ENCODE data around the gene IFNG-AS1. TPM values are rescaled to one million over a fixed set of nuclear protein-coding genes. Genes with fewer than 3 reads are reported as not detected.

IFNG-AS1 gene
- total RNA-seq, 1 donor, result under 0.01 TPM

- H3K79me2 ChIP-seq (ENCODE audit: insufficient read depth, low read length), result no peaks in the 10 kb centered on the region
- no peak for TF ChIP-seq CTCF (IDR thresholded peaks at IDR 0.05; ENCODE audit: extremely low read depth, low read depth, low read length)
- H3K27me3 ChIP-seq (ENCODE audit: insufficient read depth, low read length), result no peaks in the 10 kb centered on the region
- H2AFZ ChIP-seq (ENCODE audit: low read length), result no peak overlapping the region
- H3K4me3 ChIP-seq (ENCODE audit: insufficient read depth, low read length), result no peak overlapping the region
- no peak for DNase-seq (ENCODE audit: insufficient read length, low spot score, missing footprints)
- no peak overlapping the region for H3K4me2 ChIP-seq (ENCODE audit: insufficient read depth, low read length)
- no peaks in the 10 kb centered on the region for H4K20me1 ChIP-seq (ENCODE audit: insufficient read depth, low read length)
- H3K4me1 ChIP-seq (ENCODE audit: insufficient read depth, low read length), result no peaks in the 10 kb centered on the region
- no peaks in the 10 kb centered on the region for H3K36me3 ChIP-seq (ENCODE audit: insufficient read depth, low read length)
- H3K9me3 ChIP-seq (ENCODE audit: low read depth, low read length), result no peaks in the 10 kb centered on the region
- no peak overlapping the region for H3K27ac ChIP-seq (ENCODE audit: low read depth, low read length)
Observed at GRCh38 chr12:68003777-68004176, 14.5 kb downstream of the IFNG-AS1 start.

GRCh38 chr12:68007033-68007432 is 17.8 kb downstream of the IFNG-AS1 start:
- peak; percentile 39 for DNase-seq (ENCODE audit: insufficient read length, low spot score, missing footprints)
- TF ChIP-seq CTCF (IDR thresholded peaks at IDR 0.05; ENCODE audit: extremely low read depth, low read depth, low read length), result no peak
- no peak overlapping the region for H2AFZ ChIP-seq (ENCODE audit: low read length)

GRCh38 chr12:68007466-68007865 is 18.2 kb downstream of the IFNG-AS1 start:
- no peaks in the 10 kb centered on the region for H3K27me3 ChIP-seq (ENCODE audit: insufficient read depth, low read length)
- no peaks in the 10 kb centered on the region for H3K36me3 ChIP-seq (ENCODE audit: insufficient read depth, low read length)
- H4K20me1 ChIP-seq (ENCODE audit: insufficient read depth, low read length), result no peaks in the 10 kb centered on the region
- H3K9me3 ChIP-seq (ENCODE audit: low read depth, low read length), result no peaks in the 10 kb centered on the region
- TF ChIP-seq CTCF (IDR thresholded peaks at IDR 0.05; ENCODE audit: extremely low read depth, low read depth, low read length), result no peak
- no peak overlapping the region for H3K4me2 ChIP-seq (ENCODE audit: insufficient read depth, low read length)
- H3K27ac ChIP-seq (ENCODE audit: low read depth, low read length), result no peak overlapping the region
- no peak for DNase-seq (ENCODE audit: insufficient read length, low spot score, missing footprints)
- H3K4me3 ChIP-seq (ENCODE audit: insufficient read depth, low read length), result no peak overlapping the region
- H3K4me1 ChIP-seq (ENCODE audit: insufficient read depth, low read length), result no peaks in the 10 kb centered on the region
- H3K79me2 ChIP-seq (ENCODE audit: insufficient read depth, low read length), result no peaks in the 10 kb centered on the region
- no peak overlapping the region for H2AFZ ChIP-seq (ENCODE audit: low read length)

More at GRCh38 chr12:68007033-68007432, 17.8 kb downstream of the IFNG-AS1 start:
- Histone ChIP-seq H4K20me1 (ENCODE audit: insufficient read depth, low read length) (no peaks in the 10 kb centered on the region), H3K4me3 (ENCODE audit: insufficient read depth, low read length) (no peak overlapping the region), H3K4me2 (ENCODE audit: insufficient read depth, low read length) (no peak overlapping the region), H3K79me2 (ENCODE audit: insufficient read depth, low read length) (no peaks in the 10 kb centered on the region), H3K36me3 (ENCODE audit: insufficient read depth, low read length) (no peaks in the 10 kb centered on the region), H3K27me3 (ENCODE audit: insufficient read depth, low read length) (no peaks in the 10 kb centered on the region), H3K4me1 (ENCODE audit: insufficient read depth, low read length) (no peaks in the 10 kb centered on the region), H3K9me3 (ENCODE audit: low read depth, low read length) (no peaks in the 10 kb centered on the region), H3K27ac (ENCODE audit: low read depth, low read length) (no peak overlapping the region)

- Histone ChIP-seq H3K9me3 (ENCODE audit: low read depth, low read length) (no peaks in the 10 kb centered on the region), H3K27ac (ENCODE audit: low read depth, low read length) (no peak overlapping the region), H3K79me2 (ENCODE audit: insufficient read depth, low read length) (no peaks in the 10 kb centered on the region), H3K4me1 (ENCODE audit: insufficient read depth, low read length) (no peaks in the 10 kb centered on the region), H3K4me3 (ENCODE audit: insufficient read depth, low read length) (no peak overlapping the region), H3K4me2 (ENCODE audit: insufficient read depth, low read length) (no peak overlapping the region), H3K36me3 (ENCODE audit: insufficient read depth, low read length) (no peaks in the 10 kb centered on the region), H2AFZ (ENCODE audit: low read length) (no peak overlapping the region), H3K27me3 (ENCODE audit: insufficient read depth, low read length) (no peaks in the 10 kb centered on the region), H4K20me1 (ENCODE audit: insufficient read depth, low read length) (no peaks in the 10 kb centered on the region)
- no peak for TF ChIP-seq CTCF (IDR thresholded peaks at IDR 0.05; ENCODE audit: extremely low read depth, low read depth, low read length)
- no peak for DNase-seq (ENCODE audit: insufficient read length, low spot score, missing footprints)
Observed at GRCh38 chr12:68011206-68011881, 22.1 kb downstream of the IFNG-AS1 start.
